Stimulated activated CD8-positive, alpha-beta memory T cell treated with anti-CD3 and anti-CD28 coated beads, Interleukin-15, amount 100 ng/mL, for 4 hours (primary cell): ENCODE measurements around the gene LHX5.

Experiments used
- DNase-seq, 2 donors: peaks; one replicate each; pipeline ENCODE4 v3.0.0-alpha.2; 2020; ENCODE audit warnings: low read depth in 2 of 2

The LHX5 gene

GRCh38 chr12:113477842-113478215, 6.2 kb upstream of the LHX5 start:
- DNase-seq, result no peak

GRCh38 chr12:113477171-113477841, 5.6 kb upstream of the LHX5 start:
- no peak for DNase-seq

GRCh38 chr12:113476176-113476986, 4.7 kb upstream of the LHX5 start:
- no peak for DNase-seq

GRCh38 chr12:113475451-113476175, 3.9 kb upstream of the LHX5 start:
- DNase-seq, result no peak

GRCh38 chr12:113474635-113475436, 3.2 kb upstream of the LHX5 start:
- DNase-seq, result no peak

- no peak for DNase-seq
Observed at GRCh38 chr12:113473942-113474341, 2.3 kb upstream of the LHX5 start.

- DNase-seq, result no peak
Observed at GRCh38 chr12:113473400-113473799, 1.7 kb upstream of the LHX5 start.

- no peak for DNase-seq
Observed at GRCh38 chr12:113472191-113473121, 785 bp upstream of the LHX5 start.

- no peak for DNase-seq
Observed at GRCh38 chr12:113470871-113471618, 626 bp downstream of the LHX5 start.

GRCh38 chr12:113469949-113470743, 1.5 kb downstream of the LHX5 start:
- no peak for DNase-seq

GRCh38 chr12:113469224-113469948, 2.3 kb downstream of the LHX5 start:
- no peak for DNase-seq

GRCh38 chr12:113468365-113469223, 3.1 kb downstream of the LHX5 start:
- DNase-seq, result no peak

GRCh38 chr12:113467502-113468364, 3.9 kb downstream of the LHX5 start:
- DNase-seq, result no peak

- no peak for DNase-seq
Observed at GRCh38 chr12:113467142-113467501, 4.5 kb downstream of the LHX5 start.

- DNase-seq, result no peak
Observed at GRCh38 chr12:113466454-113467141, 5.1 kb downstream of the LHX5 start.
